HG03064 (cell line): ENCODE results near the gene SLC26A1.

Source experiments
- ATAC-seq: cut with Tn5 transposase; IDR thresholded peaks from one replicate; pipeline ENCODE4 v1.9.1; 2021; ENCODE audit warnings: low read depth; ENCODE audit not compliant: unreplicated experiment

SLC26A1 gene

DNA sequence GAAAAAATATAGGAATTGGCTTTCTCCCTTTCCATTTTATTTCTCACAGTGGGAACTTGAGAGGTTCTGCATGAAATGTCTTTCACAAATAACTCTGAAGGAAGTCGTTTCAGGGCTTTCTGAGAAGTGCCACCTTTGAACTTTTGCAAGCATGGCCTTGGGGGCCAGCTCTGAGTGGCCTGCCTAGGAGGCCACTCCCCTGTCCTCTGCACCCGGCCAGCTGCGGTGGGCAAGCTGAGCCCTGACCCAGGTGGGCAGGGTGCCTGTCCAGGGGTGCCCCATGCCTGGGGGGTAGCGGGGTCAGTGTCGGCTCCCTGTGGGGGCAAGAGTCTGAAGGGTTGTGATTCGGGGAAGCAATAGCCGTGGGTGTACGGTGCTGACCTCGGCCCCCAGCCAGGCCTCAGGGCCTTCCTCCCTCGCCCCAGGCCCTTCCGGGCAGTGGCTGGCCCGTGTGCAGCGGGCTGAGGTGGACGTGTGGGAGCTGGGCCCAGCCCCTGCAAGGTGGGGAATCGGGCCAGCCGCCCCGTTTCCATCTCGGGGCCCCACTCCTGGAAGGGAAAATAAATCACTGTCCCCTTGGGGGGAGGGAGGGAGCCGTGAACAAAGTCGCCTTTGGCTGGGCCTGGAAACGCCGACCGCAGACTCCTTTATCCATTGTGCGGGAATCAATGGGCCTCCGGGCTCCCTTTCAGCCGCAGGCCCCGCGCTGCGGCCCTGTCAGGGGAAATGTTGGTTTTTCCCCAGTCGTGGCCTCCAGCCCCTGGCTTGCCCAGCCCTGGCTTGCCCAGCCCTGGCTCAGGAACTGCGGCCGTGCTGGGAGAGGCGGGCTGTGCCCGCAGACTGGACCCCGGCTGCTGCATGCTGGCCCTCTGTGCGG lies 21.3 kb upstream of the SLC26A1 start:
- no peak for ATAC-seq

DNA sequence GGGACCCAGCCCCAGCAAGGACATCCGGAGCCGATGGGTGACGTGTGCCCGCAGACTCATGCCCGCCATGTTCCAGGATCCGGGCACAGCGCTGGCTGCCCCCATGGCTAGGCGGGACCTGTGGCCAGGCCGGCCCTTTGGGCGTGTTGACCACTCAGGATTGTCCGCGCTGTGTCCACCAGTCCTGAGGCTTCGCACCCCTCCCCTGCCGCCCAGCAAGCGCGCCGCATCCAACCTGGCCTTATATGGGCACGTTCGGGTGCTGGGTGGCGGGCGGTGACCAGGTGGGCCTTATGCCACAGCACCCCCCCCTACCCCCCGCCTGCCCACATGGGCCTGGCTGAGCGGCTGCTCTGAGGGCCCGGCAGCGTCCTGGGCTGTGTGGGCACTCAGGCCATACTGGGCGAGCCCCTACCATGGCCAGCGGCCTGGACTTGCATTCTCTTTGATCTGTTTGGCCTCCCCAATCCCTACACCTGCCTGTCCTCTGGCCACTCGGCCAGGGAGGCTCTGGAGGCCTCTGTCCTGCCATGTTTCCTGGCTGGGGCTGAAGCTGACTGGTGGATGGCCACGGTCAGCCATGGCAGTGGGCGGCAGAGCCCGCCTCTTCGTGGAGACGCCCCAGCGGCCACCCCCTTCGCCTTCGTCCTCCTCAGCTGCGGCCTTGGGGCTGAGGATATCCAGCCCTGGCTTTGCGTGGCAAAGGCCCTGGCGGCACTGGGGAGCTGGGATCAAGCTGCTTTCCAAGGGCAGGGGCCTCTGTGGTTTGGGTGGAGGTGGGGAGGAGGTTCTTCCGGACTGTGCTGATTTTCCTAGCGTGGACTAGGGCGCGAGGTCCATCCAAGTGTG lies 20.2 kb upstream of the SLC26A1 start:
- ATAC-seq: no peak

DNA sequence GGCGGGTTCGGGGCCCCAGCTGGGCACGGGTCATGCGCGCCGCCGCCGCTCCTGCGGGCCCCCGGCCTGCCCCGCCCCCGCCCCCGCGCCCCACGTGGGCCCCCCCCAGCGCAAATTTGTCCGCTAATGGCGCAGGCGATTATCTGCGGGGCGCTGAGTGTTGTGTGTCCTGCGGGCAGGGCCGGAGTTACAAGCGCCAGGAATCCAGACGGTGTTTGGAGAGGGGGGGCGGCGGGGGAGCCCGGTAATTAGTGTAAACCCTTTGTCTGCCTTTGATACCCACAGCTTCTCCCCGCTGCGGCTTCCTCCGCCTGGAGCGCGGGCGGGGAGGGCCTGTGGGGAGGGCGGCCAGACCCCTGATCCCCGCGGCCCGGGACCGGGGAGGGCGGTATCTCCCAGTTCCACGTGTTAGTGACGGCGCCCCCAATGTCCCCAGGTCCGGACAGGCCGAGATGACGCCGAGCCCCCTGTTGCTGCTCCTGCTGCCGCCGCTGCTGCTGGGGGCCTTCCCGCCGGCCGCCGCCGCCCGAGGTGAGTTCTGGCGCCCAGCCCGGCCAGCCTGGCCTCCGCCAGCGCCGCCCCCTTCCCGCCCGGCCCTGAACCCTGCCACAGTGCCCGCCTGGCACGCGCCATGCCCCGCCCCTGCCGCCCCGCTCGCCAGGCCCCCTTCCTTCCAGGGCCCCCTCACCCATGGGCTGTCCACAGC lies 19.0 kb upstream of the SLC26A1 start:
- ATAC-seq: no peak

DNA sequence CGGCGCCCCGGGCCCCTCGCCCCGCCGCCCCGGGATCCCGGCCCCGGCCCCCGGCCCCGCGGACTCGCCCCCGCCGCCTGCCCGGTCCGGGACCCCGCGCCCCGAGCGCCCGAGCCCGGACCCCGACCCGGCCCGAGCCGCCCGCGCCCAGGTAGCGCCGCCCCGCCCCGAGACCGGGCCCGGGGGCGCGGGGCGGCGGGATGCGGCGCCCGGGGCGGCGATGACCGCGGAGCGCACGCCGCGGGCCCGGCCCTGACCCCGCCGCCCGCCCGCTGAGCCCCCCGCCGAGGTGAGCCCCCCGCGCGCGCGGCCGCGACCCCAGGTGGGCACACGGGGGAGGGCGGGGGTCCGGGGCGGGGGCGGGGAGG lies 18.4 kb upstream of the SLC26A1 start:
- ATAC-seq: no peak

DNA sequence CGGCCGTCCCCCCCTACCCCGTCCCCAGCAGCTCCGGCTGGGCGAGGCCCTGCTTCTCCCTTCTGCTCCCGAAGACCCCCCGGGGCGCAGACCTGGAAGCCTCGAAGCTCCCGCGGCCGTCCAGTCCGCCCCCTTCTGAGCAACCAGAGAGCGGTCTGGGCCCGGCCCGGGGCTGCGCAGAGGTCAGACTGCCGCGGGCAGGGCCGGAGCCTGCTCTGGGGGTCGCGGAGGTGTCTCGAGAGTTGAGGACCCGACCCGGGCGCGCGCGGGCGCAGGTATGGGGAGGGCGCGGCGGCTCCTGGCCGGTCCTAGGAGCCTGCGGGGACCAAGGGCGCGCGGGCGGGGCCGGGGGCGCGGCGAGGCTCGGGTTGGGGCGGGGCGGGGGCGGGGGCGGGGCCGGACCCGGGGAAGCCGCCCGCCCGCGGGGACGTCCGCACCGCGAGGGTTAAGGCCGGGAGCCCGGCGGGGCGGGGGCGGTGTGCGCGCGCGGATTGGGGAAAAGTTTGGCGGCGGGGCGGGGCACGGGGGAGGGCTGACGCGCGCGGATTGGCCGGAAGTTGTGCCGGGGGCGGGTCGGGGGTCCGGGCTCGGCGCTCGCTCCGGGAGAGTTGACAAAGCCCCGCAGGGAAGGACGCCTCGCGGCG lies 17.9 kb upstream of the SLC26A1 start, which contains the start of gene FGFRL1:
Gene FGFRL1 (plus strand): TSS at position 605 of the 644 bp plus-strand sequence. CDS start 860 bp downstream, outside the sequence.
- ATAC-seq: no peak

DNA sequence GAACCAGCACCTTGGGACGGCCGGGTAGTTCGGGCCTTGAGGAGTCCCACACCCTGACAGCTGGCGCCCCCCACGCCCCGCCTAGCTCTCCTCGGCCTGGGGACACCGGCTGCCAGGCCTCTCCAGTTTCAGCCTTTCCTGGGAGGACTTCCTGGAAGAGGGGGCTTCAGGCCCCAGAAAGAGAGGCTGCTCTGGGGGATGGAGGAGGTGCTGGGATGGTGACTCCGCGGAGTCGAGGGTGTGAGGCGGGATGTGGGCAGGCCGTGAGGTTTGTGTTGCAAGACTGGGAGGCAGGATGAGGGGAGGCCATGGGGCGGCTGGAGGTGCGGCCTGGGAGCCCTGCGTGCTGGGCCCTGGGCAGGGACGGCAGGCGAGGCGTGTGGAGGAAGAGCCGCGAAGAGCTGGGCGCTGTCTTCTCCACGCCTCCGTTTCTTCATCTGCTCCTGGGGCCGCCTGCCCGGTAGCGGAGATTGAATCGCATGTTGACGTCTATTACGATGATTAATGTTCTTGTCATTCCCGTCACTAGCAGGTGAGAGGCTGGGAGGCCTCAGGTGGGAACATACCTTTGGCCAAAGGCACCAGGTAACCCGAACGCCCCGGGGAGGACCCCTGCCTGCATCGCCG lies 17.3 kb upstream of the SLC26A1 start:
- no peak for ATAC-seq

DNA sequence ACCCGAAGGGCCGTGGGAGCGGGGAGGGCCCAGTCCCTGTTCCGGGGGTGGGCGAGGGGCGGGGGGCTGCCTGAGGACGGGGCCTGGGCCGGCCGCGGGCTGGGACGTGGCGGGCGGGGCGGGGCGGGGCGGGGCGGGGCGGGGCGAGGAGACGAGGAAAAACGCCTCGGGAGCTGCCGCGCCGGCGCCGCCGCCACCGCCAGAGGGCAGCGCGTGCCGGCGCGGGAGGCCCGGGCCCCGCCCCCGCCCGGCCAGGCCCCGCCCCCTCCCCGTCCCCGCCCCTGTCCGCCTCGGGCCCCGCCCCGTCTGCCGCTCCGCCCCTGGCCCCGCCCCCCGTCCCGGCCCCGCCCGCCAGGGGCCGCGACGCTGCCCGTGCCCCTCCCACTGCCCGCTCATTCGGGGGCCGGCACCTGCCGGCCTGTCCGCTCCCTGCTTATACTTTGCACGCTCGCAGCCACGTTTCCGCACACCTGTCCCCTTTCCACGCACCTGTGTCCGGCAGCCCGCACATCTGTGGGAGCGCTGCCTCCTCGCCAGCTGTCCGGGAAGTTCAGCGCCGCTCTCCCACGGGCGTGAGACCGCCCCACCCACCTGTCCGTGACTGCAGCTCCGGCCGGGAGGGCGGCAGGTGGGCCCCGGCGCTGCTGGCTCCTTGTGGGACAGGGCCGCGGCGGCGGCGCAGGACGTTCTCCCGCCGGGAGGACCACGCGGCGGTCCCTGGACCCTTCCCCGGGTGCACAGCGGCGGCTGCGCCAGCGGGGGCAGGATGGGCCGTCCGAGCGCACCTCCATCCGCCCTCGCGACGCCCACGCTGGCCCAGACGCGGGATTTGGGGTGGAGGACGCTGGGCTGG lies 16.6 kb upstream of the SLC26A1 start:
- no peak for ATAC-seq

DNA sequence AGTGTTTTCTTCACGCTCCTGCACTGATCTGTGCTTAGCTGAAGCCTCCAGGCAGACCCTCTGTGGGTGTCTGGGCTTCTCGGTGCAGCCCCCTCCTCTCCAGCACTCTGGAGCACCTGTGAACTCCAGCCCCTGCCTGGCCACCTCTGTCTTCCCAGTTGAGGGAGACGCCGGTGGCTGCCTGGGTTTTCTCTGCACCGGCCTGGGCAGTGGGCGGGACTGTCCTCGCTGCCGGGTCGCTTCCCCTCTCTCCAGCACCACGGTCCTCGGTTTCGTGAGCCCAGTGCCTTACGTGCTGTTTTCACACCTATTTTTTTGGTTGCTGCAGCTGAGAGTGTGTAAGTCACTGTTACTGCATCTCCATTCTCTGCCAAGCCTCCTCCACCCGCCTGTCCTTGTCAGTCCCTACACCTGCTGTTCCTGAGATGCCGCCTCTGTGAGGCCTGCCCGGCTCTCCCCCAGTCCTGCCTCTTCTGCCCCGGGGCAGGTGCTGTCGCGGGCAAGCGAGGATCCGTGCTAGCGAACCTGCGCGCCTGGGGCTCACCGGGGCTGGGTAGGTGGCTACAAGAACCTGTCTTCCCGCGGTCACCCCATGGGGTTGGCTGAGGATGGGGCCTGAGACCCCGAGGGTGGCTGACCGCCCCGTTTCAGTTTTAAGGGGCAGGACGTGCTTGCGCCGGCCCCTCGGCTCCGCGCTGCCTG lies 15.8 kb upstream of the SLC26A1 start:
- no peak for ATAC-seq

DNA sequence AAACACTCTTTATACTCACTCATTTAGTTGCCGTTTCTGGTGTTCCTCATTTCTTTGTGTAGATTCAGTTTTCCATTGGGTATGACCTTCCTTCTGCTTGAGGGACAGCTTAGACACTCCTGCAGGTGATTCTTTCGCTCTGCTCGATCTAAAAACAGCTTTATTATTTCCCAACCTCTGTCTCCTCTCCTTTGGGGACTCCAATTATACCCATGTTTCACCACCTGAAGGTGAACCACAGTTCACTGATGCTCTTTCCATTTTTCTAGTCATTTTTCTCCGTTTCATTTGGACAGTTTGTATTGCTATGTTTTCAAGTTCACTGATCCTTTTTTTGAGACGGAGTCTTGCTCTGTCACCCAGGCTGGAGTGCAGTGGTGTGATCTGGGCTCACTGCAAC lies 13.7 kb upstream of the SLC26A1 start:
- no peak for ATAC-seq

DNA sequence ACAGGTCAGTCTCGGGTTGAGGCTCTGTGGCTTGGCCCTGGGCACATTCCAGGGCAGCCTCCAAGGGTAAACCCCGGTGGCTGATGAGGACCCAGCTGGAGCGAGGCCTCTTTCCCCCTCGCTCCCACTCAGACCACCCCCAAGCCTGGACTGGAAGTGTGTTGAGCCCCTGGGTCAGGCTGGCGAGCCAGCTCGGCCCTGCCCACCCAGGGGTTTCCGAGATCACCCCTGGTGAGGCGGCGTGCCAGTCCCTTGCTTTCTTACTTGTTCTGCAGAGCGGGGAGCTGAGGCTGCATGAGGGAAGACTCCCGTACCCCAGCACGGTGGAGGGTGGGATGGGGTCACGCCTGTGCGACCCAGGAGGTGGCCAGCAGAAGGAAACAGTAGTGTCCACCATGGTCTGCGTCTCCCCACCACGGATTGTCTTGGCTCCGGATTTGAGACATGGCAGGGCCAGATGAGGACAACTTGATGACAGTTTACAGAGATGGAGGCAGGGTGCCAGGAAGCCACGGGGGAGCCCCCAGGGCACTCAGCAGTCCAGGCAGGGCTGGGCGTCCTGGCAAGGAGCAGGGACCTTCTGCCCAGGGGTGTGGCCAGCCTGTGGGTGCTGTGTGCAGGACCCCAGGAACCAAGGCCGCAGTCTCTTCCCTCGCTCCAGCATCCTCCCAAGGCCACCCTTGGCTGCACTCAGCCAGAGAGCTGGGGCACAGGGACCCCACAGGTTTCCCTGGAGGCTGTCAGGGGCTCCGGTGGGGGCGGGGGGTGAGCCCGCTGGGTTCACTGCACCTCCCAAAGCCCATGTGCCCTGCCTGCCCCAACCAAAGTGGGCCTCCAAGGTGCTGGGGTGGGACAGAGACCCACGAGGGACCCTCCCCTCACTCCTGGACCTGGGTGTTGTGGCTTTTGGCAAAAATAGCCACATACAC lies 11.6 kb upstream of the SLC26A1 start:
- no peak for ATAC-seq

DNA sequence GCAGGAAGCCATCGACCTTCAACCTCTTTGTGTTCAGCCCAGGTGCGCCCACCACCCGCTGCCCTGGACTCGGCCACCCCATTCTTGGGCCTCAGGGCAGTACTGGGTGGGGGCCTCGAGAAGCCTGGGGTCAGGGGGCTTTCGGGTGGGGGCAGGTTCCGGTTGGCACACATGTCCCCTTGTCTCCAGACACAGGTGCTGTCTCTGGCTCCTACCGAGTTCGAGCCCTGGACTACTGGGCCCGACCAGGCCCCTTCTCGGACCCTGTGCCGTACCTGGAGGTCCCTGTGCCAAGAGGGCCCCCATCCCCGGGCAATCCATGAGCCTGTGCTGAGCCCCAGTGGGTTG lies 10.8 kb upstream of the SLC26A1 start:
- no peak for ATAC-seq

DNA sequence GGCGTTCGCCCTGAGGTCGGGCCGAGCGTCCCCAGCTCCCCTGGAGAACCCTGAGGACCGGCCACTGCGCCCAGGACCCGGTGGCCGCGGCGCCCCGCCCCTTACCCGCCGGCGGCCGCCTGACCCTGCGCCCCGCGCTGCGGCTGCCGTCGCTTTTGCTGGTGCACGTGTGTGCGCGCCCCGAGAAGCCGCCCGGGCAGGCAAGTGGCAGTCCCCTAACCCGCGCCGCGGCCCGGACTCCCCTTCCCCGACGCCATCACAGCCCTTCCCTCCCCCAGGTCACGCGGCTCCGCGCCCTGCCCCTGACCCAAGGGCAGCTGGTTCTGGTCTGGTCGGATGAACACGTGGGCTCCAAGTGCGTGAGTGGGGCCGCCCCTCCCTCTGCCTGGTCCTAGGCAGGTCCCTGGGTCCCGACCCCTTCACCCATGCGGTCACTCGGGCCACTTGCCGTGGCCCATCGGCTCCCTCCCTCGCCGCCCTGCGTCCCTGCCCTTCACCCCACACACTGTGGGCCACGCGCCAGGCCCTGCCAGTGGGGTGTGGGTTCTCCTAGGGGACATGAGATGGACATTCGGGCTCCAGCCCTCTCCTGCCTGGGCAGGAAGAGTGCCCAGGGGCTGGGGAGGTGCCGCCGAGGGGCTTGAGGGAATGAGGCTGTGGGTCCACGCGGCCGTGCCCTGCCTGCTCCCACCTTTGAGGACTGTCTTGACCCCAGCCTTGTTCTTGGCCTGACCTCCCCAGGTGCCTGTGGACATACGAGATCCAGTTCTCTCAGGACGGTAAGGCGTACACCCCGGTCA lies 10.3 kb upstream of the SLC26A1 start:
- no peak for ATAC-seq

DNA sequence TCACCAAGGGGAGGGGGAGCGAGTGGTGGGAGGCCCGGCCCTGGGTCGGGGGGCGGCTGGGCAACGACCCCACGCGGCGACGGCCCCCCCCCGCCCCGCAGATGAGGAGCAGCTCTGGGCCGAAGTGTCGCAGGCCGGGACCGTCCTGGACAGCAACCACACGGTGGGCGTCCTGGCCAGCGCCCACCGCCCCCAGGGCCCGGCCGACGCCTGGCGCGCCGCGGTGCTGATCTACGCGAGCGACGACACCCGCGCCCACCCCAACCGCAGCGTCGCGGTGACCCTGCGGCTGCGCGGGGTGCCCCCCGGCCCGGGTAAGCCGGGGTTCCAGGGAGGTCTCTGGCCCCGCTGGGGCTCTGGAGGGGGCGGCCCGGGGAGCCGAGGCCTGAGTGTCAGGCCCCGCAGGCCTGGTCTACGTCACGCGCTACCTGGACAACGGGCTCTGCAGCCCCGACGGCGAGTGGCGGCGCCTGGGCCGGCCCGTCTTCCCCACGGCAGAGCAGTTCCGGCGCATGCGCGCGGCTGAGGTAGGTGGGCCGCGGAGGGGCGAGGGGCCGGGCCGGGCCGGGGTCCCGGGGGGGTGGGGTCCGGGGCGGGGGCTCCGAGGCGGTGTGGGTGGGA lies 9.5 kb upstream of the SLC26A1 start:
- no peak for ATAC-seq

DNA sequence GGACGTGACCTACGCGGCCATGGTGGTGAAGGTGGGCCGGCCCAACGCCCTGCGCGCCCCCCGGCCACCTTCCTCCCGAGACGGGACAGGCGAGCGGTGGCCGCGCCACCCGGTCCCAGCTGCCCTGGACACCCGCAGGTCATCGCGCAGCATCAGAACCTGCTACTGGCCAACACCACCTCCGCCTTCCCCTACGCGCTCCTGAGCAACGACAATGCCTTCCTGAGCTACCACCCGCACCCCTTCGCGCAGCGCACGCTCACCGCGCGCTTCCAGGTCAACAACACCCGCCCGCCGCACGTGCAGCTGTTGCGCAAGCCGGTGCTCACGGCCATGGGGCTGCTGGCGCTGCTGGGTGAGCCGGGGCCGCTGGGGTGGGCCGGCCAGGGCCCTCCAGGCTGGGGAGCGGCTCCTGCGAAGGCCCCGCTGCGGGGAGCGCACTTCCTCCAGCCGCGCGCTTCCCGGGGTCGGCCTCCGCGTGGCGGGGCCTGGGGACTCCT lies 9.0 kb upstream of the SLC26A1 start:
- no peak for ATAC-seq

DNA sequence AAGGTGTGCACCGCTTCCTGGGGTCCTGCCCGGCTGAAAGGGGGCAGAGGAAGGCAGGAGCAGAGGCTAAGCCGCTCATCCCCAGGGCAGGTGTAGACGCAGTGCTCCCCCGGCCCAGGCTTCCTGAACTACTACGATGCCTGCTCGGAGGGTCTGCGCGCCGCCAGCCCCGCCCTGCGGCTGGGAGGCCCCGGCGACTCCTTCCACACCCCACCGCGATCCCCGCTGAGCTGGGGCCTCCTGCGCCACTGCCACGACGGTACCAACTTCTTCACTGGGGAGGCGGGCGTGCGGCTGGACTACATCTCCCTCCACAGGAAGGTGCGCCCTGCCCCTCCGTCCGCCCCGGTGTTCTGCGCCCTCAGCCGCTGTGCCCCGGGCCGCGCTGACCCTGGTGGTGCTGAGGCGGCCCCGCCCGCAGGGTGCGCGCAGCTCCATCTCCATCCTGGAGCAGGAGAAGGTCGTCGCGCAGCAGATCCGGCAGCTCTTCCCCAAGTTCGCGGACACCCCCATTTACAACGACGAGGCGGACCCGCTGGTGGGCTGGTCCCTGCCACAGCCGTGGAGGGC lies 8.4 kb upstream of the SLC26A1 start:
- ATAC-seq: no peak

DNA sequence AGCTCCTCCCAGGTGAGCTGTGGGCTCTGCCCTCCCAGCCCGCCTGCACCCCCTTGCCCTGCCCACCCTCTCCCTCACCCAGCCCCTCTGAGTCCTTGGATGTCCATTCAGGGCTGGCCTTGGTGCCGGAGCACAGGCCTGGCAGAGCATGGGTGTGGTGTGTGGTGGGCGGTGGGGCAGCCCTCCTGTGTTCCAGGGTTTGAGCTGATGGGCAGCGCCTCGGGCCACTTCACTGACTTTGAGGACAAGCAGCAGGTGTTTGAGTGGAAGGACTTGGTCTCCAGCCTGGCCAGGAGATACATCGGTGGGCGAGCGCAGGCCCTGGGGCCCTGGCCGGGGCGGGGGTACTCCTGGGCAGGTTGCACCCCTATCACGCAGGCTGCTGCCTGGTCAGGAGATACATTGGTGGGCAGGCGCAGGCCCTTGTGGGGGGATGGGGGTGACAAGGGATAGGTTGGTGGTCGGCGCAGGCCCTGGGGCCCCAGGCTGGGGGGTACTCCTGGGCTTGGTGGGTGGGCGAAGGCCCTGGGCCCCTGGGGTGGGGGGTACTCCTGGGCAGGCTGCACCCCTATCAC lies 7.6 kb upstream of the SLC26A1 start:
- no peak for ATAC-seq
